Common myeloid progenitor, CD34-positive (primary cell): ENCODE results near the gene VASH2.
A peak's percentile ranks its signal among the peaks of the same experiment; 100 is the strongest.

Experiments used
- CTCF ChIA-PET: fragments of 350-600 bp; sonication (Branson Sonifier 250); formaldehyde crosslinking; loops from one replicate; lab custom pipeline; 2021; ENCODE audit warnings: antibody characterized with exemption; lab: Charles Lee
- POLR2A ChIA-PET: fragments of 350-600 bp; sonication (Branson Sonifier 250); formaldehyde crosslinking; loops from one replicate; lab custom pipeline; 2021; ENCODE audit warnings: antibody characterized with exemption; lab: Charles Lee
- DNase-seq, 3 donors: peaks; one replicate each; pipeline versions ENCODE4 v3.0.0 to v3.0.0-alpha.2; 2013
- H3K27ac ChIP-seq, 2 experiments: 1 replicate in 1 of 2; 2 replicates in 1 of 2; pipeline ENCODE4 v1.7.0; 2013; ENCODE audit warnings: inconsistent platforms in 2 of 2, low read length in 2 of 2, mild to moderate bottlenecking in 2 of 2, low read depth in 1 of 2, moderate library complexity in 1 of 2; ENCODE audit not compliant: severe bottlenecking in 2 of 2, insufficient read depth in 1 of 2, poor library complexity in 1 of 2
- H3K27me3 ChIP-seq, 5 experiments: replicated peaks in 2 of 5; 1 replicate in 3 of 5; 2 replicates in 2 of 5; pipeline versions ENCODE4 v1.6.1 to v1.7.0; 2013; ENCODE audit warnings: low read length in 4 of 5, mild to moderate bottlenecking in 2 of 5, moderate library complexity in 2 of 5, inconsistent platforms in 1 of 5; ENCODE audit not compliant: insufficient read depth in 5 of 5, control insufficient read depth in 4 of 5
- H3K36me3 ChIP-seq, 4 experiments: 1 replicate in 2 of 4; 2 replicates in 2 of 4; pipeline versions ENCODE4 v1.6.1 to v1.7.0; 2013; ENCODE audit warnings: low read length in 3 of 4, control low read depth in 1 of 4, mild to moderate bottlenecking in 1 of 4; ENCODE audit not compliant: control insufficient read depth in 4 of 4, insufficient read depth in 4 of 4
- H3K4me1 ChIP-seq, 4 experiments: 1 replicate in 3 of 4; 2 replicates in 1 of 4; pipeline versions ENCODE4 v1.6.1 to v1.7.1; 2013; ENCODE audit warnings: low read length in 3 of 4, mild to moderate bottlenecking in 3 of 4, control low read depth in 1 of 4, inconsistent platforms in 1 of 4, moderate library complexity in 1 of 4; ENCODE audit not compliant: control insufficient read depth in 4 of 4, insufficient read depth in 4 of 4; ENCODE audit errors: control extremely low read depth in 1 of 4
- H3K4me3 ChIP-seq, 7 experiments: 1 replicate in 4 of 7; 2 replicates in 3 of 7; pipeline versions ENCODE4 v1.5.1 to v1.7.0; 2013; ENCODE audit warnings: mild to moderate bottlenecking in 7 of 7, low read length in 6 of 7, moderate library complexity in 6 of 7, inconsistent platforms in 2 of 7, low read depth in 2 of 7, control low read depth in 1 of 7; ENCODE audit not compliant: insufficient read depth in 4 of 7, control insufficient read depth in 1 of 7; ENCODE audit errors: extremely low read depth in 1 of 7
- H3K9me3 ChIP-seq, 5 experiments: 1 replicate in 4 of 5; 2 replicates in 1 of 5; pipeline versions ENCODE4 v1.6.1 to v1.7.1; 2013; ENCODE audit warnings: low read length in 4 of 5, mild to moderate bottlenecking in 2 of 5, inconsistent platforms in 1 of 5, low read depth in 1 of 5, moderate library complexity in 1 of 5; ENCODE audit not compliant: control insufficient read depth in 4 of 5, insufficient read depth in 2 of 5; ENCODE audit errors: control extremely low read depth in 1 of 5
- WGBS: methylation state at CpG from one replicate; pipeline ENCODE4 v1.1.5; 2013; ENCODE audit not compliant: insufficient coverage; 5-methylcytosine and 5-hydroxymethylcytosine counted together

Gene VASH2

GRCh38 chr1:212917134-212917485 is 33.2 kb upstream of the VASH2 start:
- Histone ChIP-seq H3K9me3 (no peaks in the 10 kb centered on the region), H3K4me3 (peak overlapping the region in 1 of 7 experiments; percentile 57), H3K27me3 (peaks cover 0 to 3% (median 0%) of the 10 kb centered on the region in 5 experiments), H3K27ac (no peak overlapping the region), H3K4me1 (peaks cover 0 to 15% (median 9%) of the 10 kb centered on the region in 4 experiments), H3K36me3 (no peaks in the 10 kb centered on the region)
- 100% methylated on average over 5 of the region's 9 CpGs for WGBS
- no peak for DNase-seq
- ChIA-PET CTCF (interaction anchor here (1.2 kb wide), 1 partner anchor 11 kb away, joined by 5 read pairs; no protein-coding TSS in a partner anchor), POLR2A (no interaction called here)

- DNase-seq: no peak
- no peak overlapping the region for H3K27ac ChIP-seq
- H3K27me3 ChIP-seq: peaks cover 0 to 3% (median 0%) of the 10 kb centered on the region in 5 experiments
- no peaks in the 10 kb centered on the region for H3K36me3 ChIP-seq
- no peaks in the 10 kb centered on the region for H3K9me3 ChIP-seq
- CTCF ChIA-PET: interaction anchor here (1.2 kb wide), 1 partner anchor 10 kb away, joined by 5 read pairs; no protein-coding TSS in a partner anchor
- peaks cover 0 to 15% (median 9%) of the 10 kb centered on the region in 4 experiments for H3K4me1 ChIP-seq
- POLR2A ChIA-PET: no interaction called here
- WGBS: 89% methylated on average over 5 of the region's 5 CpGs
- H3K4me3 ChIP-seq: no peak overlapping the region
Observed at GRCh38 chr1:212917858-212918257, 32.5 kb upstream of the VASH2 start.

GRCh38 chr1:212918824-212919223 is 31.5 kb upstream of the VASH2 start:
- Histone ChIP-seq H3K4me1 (peaks cover 0 to 15% (median 9%) of the 10 kb centered on the region in 4 experiments), H3K36me3 (no peaks in the 10 kb centered on the region), H3K27me3 (peaks cover 0 to 3% (median 0%) of the 10 kb centered on the region in 5 experiments), H3K27ac (no peak overlapping the region), H3K9me3 (no peaks in the 10 kb centered on the region), H3K4me3 (no peak overlapping the region)
- DNase-seq: no peak
- ChIA-PET POLR2A (no interaction called here), CTCF (no interaction called here)
- WGBS: 95% methylated on average over 2 of the region's 2 CpGs

- peaks cover 0 to 15% (median 9%) of the 10 kb centered on the region in 4 experiments for H3K4me1 ChIP-seq
- CTCF ChIA-PET: interaction anchor here (1.0 kb wide), 1 partner anchor 12 kb away, joined by 3 read pairs; no protein-coding TSS in a partner anchor
- WGBS: 96% methylated on average over 5 of the region's 7 CpGs
- H3K27me3 ChIP-seq: peaks cover 0 to 3% (median 0%) of the 10 kb centered on the region in 5 experiments
- no peaks in the 10 kb centered on the region for H3K36me3 ChIP-seq
- POLR2A ChIA-PET: no interaction called here
- no peak overlapping the region for H3K27ac ChIP-seq
- DNase-seq: no peak
- no peak overlapping the region for H3K4me3 ChIP-seq
- H3K9me3 ChIP-seq: no peaks in the 10 kb centered on the region
Observed at GRCh38 chr1:212920246-212920645, 30.1 kb upstream of the VASH2 start.

GRCh38 chr1:212920896-212921295 is 29.4 kb upstream of the VASH2 start:
- 85% methylated on average over 5 of the region's 6 CpGs for WGBS
- ChIA-PET CTCF (interaction anchor here (1.0 to 1.4 kb wide), 3 partner anchors 12 to 76 kb away, joined by 3 to 5 read pairs (median 3); no protein-coding TSS in a partner anchor), POLR2A (no interaction called here)
- DNase-seq: no peak
- Histone ChIP-seq H3K4me3 (no peak overlapping the region), H3K36me3 (no peaks in the 10 kb centered on the region), H3K27me3 (peaks cover 0 to 3% (median 0%) of the 10 kb centered on the region in 5 experiments), H3K4me1 (peaks cover 0 to 11% (median 9%) of the 10 kb centered on the region in 4 experiments), H3K27ac (no peak overlapping the region), H3K9me3 (no peaks in the 10 kb centered on the region)

GRCh38 chr1:212922016-212922415 is 28.3 kb upstream of the VASH2 start:
- no peak for DNase-seq
- Histone ChIP-seq H3K27ac (no peak overlapping the region), H3K4me1 (peaks cover 0 to under 1% (median under 1%) of the 10 kb centered on the region in 4 experiments), H3K27me3 (peaks cover 0 to 3% (median 0%) of the 10 kb centered on the region in 5 experiments), H3K9me3 (no peaks in the 10 kb centered on the region), H3K4me3 (no peak overlapping the region), H3K36me3 (no peaks in the 10 kb centered on the region)
- ChIA-PET POLR2A (interaction anchor here (0.6 kb wide), 1 partner anchor 21 kb away, joined by 3 read pairs; no protein-coding TSS in a partner anchor), CTCF (interaction anchor here (1.4 kb wide), 1 partner anchor 75 kb away, joined by 5 read pairs; no protein-coding TSS in a partner anchor)
- WGBS: 100% methylated on average over 3 of the region's 5 CpGs

GRCh38 chr1:212926372-212926771 is 24.0 kb upstream of the VASH2 start:
- Histone ChIP-seq H3K36me3 (no peaks in the 10 kb centered on the region), H3K27me3 (no peaks in the 10 kb centered on the region), H3K9me3 (no peaks in the 10 kb centered on the region), H3K4me1 (peaks cover 0 to 9% (median 6%) of the 10 kb centered on the region in 4 experiments), H3K27ac (no peak overlapping the region), H3K4me3 (no peak overlapping the region)
- ChIA-PET POLR2A (no interaction called here), CTCF (no interaction called here)
- peak in 2 of 3 donors; percentile 26 to 51 for DNase-seq
- WGBS: 87% methylated on average over 3 of the region's 6 CpGs
